Fibroblast of lung (primary cell): Measurements from ENCODE around the gene MRPS9.

Experiments
- CTCF ChIP-seq, 2 donors: IDR thresholded peaks in 1 of 2; conservative IDR thresholded peaks in 1 of 2; 1 replicate in 1 of 2; 2 replicates in 1 of 2; pipeline ENCODE4 v1.5.1; 2011 to 2012; ENCODE audit warnings: low read length in 2 of 2, control low read depth in 1 of 2, inconsistent platforms in 1 of 2, low read depth in 1 of 2, mild to moderate bottlenecking in 1 of 2
- EZH2 ChIP-seq: IDR thresholded peaks from 2 replicates; pipeline ENCODE4 v1.5.1; 2012; ENCODE audit warnings: low read length, control low read depth, mild to moderate bottlenecking; ENCODE audit errors: missing control alignments

GRCh38 chr2:105037572-105038382 is at the start of gene MRPS9:
- TF ChIP-seq CTCF (conservative IDR thresholded peaks at IDR 0.05 in 1 of 2, IDR thresholded peaks at IDR 0.05 in 1 of 2; ENCODE audit: low read depth in 1 of 2, low read length in 2 of 2), result no peak
- no peak for TF ChIP-seq EZH2
